GM12875 (cell line): Measurements from ENCODE around the gene BCAR3.

ENCODE experiments used
- H3K4me3 ChIP-seq: one replicate; pipeline ENCODE4 v1.5.1; 2011; ENCODE audit warnings: low read depth, low read length, control low read depth
- CTCF ChIP-seq: IDR thresholded peaks from 2 replicates; pipeline ENCODE4 v1.5.1; 2011; ENCODE audit warnings: low read depth, mild to moderate bottlenecking, control low read depth, inconsistent platforms, low read length, moderate library complexity, borderline replicate concordance; ENCODE audit not compliant: insufficient read depth

BCAR3 gene

GRCh38 chr1:93694039-93694438, 12.4 kb upstream of the BCAR3 start:
- TF ChIP-seq CTCF, result no peak

GRCh38 chr1:93692983-93693591, 11.4 kb upstream of the BCAR3 start:
- H3K4me3 ChIP-seq, result no peak overlapping the region

More at GRCh38 chr1:93694039-93694438, 12.4 kb upstream of the BCAR3 start:
- no peak overlapping the region for H3K4me3 ChIP-seq

GRCh38 chr1:93692451-93692861, 10.8 kb upstream of the BCAR3 start:
- TF ChIP-seq CTCF, result no peak
- no peak overlapping the region for H3K4me3 ChIP-seq

More at GRCh38 chr1:93692983-93693591, 11.4 kb upstream of the BCAR3 start:
- no peak for TF ChIP-seq CTCF

GRCh38 chr1:93692026-93692425, 10.4 kb upstream of the BCAR3 start:
- H3K4me3 ChIP-seq, result no peak overlapping the region
- no peak for TF ChIP-seq CTCF

GRCh38 chr1:93690921-93691789, 9.5 kb upstream of the BCAR3 start:
- no peak for TF ChIP-seq CTCF
- H3K4me3 ChIP-seq, result no peak overlapping the region

GRCh38 chr1:93690341-93690740, 8.7 kb upstream of the BCAR3 start:
- H3K4me3 ChIP-seq, result no peak overlapping the region
- no peak for TF ChIP-seq CTCF
